HG02678 (cell line): Measurements from ENCODE around the gene CFAP74.
"Not testable (repeated sequence)": the region's sequence is repeated elsewhere in the genome, so short reads cannot be mapped to it uniquely, and the experiment has no call there.

Experiments
- ATAC-seq: cut with Tn5 transposase; IDR thresholded peaks from one replicate; pipeline ENCODE4 v1.9.1; 2021; ENCODE audit warnings: mild to moderate bottlenecking, moderate library complexity; ENCODE audit not compliant: unreplicated experiment

The CFAP74 gene

GRCh38 chr1:1989102-1989542 lies 14.5 kb downstream of the CFAP74 start:
- ATAC-seq = no peak

DNA sequence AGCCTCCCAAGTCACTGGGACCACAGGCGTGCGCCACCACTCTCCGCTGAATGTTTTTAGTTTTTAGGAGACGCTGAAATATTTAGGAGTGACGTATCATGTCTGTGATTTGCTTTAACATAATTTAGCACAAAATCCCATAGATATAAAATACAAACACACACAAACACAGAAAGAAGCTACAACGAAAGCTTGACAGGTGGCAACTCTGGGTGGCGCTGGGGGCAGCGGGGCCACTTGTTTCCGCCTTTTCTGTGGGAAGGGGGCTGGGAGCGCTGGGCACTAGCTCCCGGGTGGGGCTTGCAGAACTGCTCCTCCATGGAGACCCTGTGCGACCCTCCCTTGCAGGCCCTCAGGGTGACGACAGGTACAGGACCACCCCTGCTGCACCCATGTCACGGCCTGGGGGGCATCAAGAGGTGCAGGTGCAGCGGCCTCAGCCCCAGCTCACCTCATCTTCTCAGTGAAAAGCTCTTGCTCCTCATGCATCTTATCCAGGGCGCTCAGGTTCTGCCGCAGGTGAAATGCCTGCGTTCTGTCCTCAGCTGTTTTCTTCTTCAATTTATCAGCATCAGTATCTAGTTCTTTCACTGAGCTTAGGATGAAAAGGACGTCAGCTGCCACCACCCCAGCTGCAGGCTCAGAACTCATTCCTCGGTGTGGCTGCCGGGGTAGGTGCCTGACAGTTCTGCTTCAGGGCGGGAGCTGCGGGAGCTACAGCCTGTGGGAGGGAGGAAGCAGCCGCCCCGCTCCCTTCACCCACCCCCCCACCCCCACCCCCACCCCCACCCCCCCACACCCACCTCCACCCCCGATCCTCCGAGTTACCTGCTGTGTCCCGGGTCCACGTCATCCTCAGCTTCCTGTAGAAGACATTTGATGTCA lies 15.3 kb downstream of the CFAP74 start:
- ATAC-seq = no peak

GRCh38 chr1:1987142-1987510 lies 16.5 kb downstream of the CFAP74 start:
- ATAC-seq = no peak

GRCh38 chr1:1986451-1987141 lies 17.0 kb downstream of the CFAP74 start:
- ATAC-seq = no peak

DNA sequence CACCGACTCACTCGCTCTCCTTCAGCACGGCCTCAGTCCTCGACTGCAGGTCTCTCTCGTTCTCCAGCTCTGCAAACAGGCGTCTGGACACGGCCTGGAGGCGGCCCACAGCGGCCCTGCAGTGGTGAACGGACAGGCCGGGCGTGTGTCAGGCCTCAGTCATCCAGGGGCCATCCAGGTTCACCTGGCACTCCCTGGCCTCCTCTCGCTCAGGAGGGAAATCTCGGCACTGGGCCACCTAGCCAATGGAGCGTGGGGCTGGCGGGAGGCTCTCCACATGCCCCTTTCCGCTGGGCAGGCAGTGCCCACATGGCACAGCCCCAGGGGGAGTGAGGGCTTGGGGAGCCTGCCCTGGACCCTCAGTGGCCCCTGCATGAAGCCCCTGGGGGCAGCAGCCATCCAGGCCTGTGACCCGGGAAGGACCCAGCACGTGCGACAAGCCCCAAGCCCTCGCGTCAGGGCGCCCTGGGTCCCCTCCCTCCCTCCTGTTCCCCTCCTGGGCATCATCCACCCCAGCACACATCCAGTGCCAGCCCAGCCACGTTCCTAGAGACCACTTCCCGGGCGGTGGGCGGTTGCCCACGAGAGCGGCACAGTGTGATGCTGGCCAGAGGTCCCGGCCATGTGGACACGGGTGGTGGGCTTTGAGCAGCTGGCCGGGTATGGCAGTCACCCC lies 18.1 kb downstream of the CFAP74 start:
- no peak for ATAC-seq

- no peak for ATAC-seq
Observed at GRCh38 chr1:1984560-1985070, 19.0 kb downstream of the CFAP74 start.

DNA sequence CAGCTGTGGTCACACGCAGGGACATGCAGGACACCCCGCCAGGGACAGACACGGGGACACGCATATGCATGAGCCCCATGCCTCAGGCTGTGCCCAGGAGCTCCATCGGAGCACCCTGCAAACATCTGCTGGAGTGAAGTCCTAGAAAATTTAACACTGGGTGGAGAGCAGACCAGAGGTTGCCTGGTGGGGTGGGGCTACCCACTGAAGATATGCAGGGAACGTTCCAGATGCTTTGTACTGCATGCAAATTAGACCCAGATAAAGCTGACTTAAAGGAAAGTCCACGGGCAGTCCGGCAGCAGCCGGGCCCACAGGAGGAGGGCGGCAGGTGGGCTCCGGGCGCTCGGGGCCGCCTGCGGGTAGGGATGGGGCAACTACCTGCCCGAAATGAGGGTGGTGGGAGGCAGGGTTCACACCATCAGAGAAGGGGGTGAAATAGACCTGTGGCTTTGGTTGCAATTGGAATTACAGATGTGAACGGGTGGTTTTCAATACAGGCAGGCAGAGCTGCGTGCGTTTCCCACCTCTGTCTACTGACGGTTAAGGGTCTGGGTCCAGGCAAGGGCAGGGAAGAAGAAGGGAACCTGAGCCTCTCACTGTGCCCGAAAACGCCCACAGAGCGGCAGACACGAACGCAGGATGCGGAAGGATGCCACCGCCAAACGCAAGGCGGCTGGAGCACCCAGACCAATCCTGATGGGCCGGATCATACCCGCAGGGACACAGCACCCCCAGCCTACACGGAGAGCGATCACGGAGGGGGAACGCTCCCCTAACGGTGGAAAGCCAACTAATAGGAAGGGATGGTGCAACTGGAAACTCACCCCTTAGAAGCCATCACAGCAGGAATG lies 21.0 kb downstream of the CFAP74 start:
- ATAC-seq = no peak

GRCh38 chr1:1981631-1982327 lies 21.8 kb downstream of the CFAP74 start:
- ATAC-seq = not testable (repeated sequence)

DNA sequence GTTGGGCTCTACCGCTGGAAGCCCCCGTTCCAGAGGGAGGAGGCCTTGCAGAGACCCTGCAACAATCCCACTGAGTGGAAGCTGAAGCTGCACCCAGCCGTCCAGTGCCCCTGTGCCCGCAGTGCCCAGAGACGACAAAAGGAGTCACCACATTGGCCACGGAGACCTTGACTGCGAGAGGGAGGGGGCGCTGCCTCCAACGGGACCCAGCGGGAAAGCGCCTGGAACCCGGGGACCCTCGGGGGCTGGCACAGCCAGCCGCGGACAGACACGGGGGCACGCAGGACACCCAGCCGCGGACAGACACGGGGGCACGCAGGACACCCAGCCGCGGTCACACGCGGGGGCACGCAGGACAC lies 22.5 kb downstream of the CFAP74 start:
- no peak for ATAC-seq

GRCh38 chr1:1980467-1981141 lies 23.0 kb downstream of the CFAP74 start:
- ATAC-seq = no peak

GRCh38 chr1:1979482-1980165 lies 24.0 kb downstream of the CFAP74 start:
- no peak for ATAC-seq

DNA sequence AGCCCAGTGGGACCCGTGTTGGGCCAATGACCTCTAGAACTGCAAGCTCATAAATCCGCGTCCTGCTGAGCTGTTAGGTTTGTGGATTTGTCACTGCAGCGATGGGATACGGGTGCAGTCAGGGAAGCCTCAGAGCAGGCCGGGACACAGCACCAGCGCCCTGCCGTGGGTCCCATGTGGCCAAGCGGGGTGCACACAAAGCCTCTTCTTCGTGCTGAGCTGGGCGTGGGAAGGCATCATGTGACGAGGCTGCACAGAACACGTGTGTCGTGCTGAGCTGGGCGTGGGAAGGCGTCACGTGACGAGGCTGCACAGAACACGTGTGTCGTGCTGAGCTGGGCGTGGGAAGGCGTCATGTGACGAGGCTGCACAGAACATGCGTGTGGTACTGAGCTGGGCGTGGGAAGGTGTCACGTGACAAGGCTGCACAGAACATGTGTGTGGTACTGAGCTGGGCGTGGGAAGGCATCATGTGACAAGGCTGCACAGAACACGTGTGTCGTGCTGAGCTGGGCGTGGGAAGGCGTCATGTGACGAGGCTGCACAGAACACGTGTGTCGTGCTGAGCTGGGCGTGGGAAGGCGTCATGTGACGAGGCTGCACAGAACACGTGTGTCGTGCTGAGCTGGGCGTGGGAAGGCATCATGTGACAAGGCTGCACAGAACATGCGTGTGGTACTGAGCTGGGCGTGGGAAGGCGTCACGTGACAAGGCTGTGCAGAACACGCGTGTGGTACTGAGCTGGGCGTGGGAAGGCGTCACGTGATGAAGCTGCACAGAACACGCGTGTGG lies 24.7 kb downstream of the CFAP74 start:
- ATAC-seq = not testable (repeated sequence)

- ATAC-seq = no peak
Observed at GRCh38 chr1:1978108-1978507, 25.5 kb downstream of the CFAP74 start.

DNA sequence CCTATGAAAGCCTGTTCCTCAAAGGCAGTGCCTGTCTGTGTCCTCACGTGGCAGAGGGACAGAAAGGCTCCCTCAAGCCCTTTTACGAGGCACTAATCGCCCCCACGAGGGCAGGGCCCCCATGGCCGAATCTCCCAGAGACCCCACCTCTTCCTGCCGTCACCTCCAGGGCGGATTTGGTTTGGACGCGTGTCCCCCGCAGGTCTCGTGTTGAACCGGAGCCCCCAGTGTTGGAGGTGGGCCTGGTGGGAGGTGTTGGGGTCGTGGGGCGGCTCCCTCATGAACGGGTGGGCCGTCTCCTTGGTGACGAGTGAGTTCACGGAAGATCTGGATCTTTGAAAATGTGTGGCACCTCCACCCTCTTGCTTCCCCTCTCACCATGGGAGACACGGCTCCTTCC lies 27.6 kb downstream of the CFAP74 start:
- ATAC-seq = no peak

DNA sequence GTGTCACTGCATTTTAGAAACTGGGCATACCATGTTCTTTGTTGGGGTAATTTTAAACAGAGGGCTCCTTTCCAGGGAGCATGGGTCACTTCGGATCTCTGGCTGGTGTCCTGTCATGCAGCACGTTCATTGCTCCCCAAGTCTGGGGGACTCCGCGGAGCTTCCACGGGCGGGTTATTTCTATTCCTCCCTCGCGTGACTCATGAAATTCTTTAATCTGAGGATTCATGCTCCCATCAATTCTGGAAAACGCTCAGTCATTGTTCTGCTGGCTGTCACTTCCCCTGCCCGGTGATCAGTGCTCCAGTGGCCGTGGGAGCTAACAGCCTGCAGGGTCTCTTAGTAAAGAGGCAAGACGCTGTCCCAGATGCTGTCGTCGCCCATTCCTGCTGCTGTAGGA lies 28.1 kb downstream of the CFAP74 start:
- ATAC-seq = no peak

- ATAC-seq = no peak
Observed at GRCh38 chr1:1974834-1975233, 28.8 kb downstream of the CFAP74 start.

GRCh38 chr1:1973716-1974642 lies 29.6 kb downstream of the CFAP74 start:
- no peak for ATAC-seq
